Prostate gland (tissue), 2 donors: ENCODE measurements around the gene RBPJL. TPM values are rescaled to one million over a fixed set of nuclear protein-coding genes. Genes with fewer than 3 reads are reported as not detected.

Experiments used
- DNase-seq: peaks from one replicate; pipeline ENCODE4 v3.0.0-alpha.2; 2019; ENCODE audit warnings: low spot score
- H3K27ac ChIP-seq, 2 donors: fragments of 200-600 bp; sonication (generic); 2 replicates each; pipeline ENCODE4 v1.5.1; 2017 to 2019
- H3K27me3 ChIP-seq: fragments of 200-600 bp; sonication (generic); replicated peaks from 2 replicates; pipeline ENCODE4 v1.5.1; 2019; ENCODE audit not compliant: insufficient read depth
- H3K36me3 ChIP-seq, 2 donors: fragments of 200-600 bp; sonication (generic); 1 replicate in 1 of 2; 2 replicates in 1 of 2; pipeline versions ENCODE4 v1.5.1 to v1.8.1; 2017 to 2019
- H3K4me1 ChIP-seq: fragments of 200-600 bp; sonication (generic); replicated peaks from 2 replicates; pipeline ENCODE4 v1.5.1; 2019
- H3K4me3 ChIP-seq, 2 donors: fragments of 200-600 bp; sonication (generic); 2 replicates each; pipeline ENCODE4 v1.5.1; 2017 to 2019
- H3K9me3 ChIP-seq: fragments of 200-600 bp; sonication (generic); 2 replicates; pipeline ENCODE4 v1.5.1; 2017
- CTCF ChIP-seq, 4 experiments: fragments of 200-600 bp in 2 of 4; fragments of 450-650 bp in 2 of 4; sonication (generic) in 2 of 4; IDR thresholded peaks; 1 replicate in 3 of 4; 2 replicates in 1 of 4; pipeline ENCODE4 v1.5.1; 2016 to 2019; ENCODE audit warnings: antibody characterized with exemption in 4 of 4, mild to moderate bottlenecking in 2 of 4, moderate library complexity in 2 of 4
- POLR2A ChIP-seq: fragments of 450-650 bp; IDR thresholded peaks from one replicate; pipeline ENCODE4 v1.6.1; 2016; ENCODE audit warnings: antibody characterized with exemption, mild to moderate bottlenecking
- POLR2AphosphoS5 ChIP-seq: sonication (generic); formaldehyde crosslinking; IDR thresholded peaks from one replicate; pipeline ENCODE4 v1.6.1; 2017; ENCODE audit warnings: antibody characterized with exemption
- WGBS: methylation state at CpG from one replicate; pipeline ENCODE4 v1.1.5; 2018; 5-methylcytosine and 5-hydroxymethylcytosine counted together
- intact Hi-C: fragments of 100-400 bp; cut with DNase I; formaldehyde crosslinking; loops from one replicate; pipeline ENCODE4 v1.14.2; 2022
- total RNA-seq, 2 donors: library from RNA; depleted of rRNA; stranded (reverse); fragments of >200 nt; gene quantifications; one replicate each; pipeline ENCODE4 v1.1.0, GENCODE V29; 2016

The RBPJL gene
- total RNA-seq, 2 donors from 2014 or later, result not detected

GRCh38 chr20:45340236-45340847 lies 33.7 kb downstream of the RBPJL start:
- 44% methylated on average over 5 of the region's 5 CpGs for WGBS
- Histone ChIP-seq H3K27me3 (no peaks in the 10 kb centered on the region), H3K4me3 (no peak overlapping the region), H3K27ac (peak overlapping the region; percentile 92 to 94), H3K4me1 (peaks cover 31% of the 10 kb centered on the region), H3K36me3 (no peaks in the 10 kb centered on the region), H3K9me3 (no peaks in the 10 kb centered on the region)
- no peak for DNase-seq
- TF ChIP-seq POLR2AphosphoS5, result no peak
- TF ChIP-seq CTCF (IDR thresholded peaks at IDR 0.05), result no peak
- no peak for TF ChIP-seq POLR2A
- intact Hi-C loops, result no loop called here

GRCh38 chr20:45340951-45341350 lies 34.3 kb downstream of the RBPJL start:
- no peak for TF ChIP-seq CTCF (IDR thresholded peaks at IDR 0.05)
- no peak for TF ChIP-seq POLR2AphosphoS5
- no peak for TF ChIP-seq POLR2A
- no peaks in the 10 kb centered on the region for H3K27me3 ChIP-seq
- peaks cover 32% of the 10 kb centered on the region for H3K4me1 ChIP-seq
- DNase-seq, result no peak
- intact Hi-C loops, result no loop called here
- H3K36me3 ChIP-seq, result no peaks in the 10 kb centered on the region
- 18% methylated on average over 1 of the region's 1 CpG for WGBS
- H3K27ac ChIP-seq, result peak overlapping the region; percentile 92 to 94
- no peak overlapping the region for H3K4me3 ChIP-seq
- no peaks in the 10 kb centered on the region for H3K9me3 ChIP-seq

GRCh38 chr20:45341579-45341938 lies 34.9 kb downstream of the RBPJL start:
- H3K4me3 ChIP-seq, result no peak overlapping the region
- 31% methylated on average over 3 of the region's 3 CpGs for WGBS
- peak overlapping the region; percentile 92 to 94 for H3K27ac ChIP-seq
- intact Hi-C loops, result no loop called here
- H3K4me1 ChIP-seq, result peaks cover 32% of the 10 kb centered on the region
- no peaks in the 10 kb centered on the region for H3K36me3 ChIP-seq
- TF ChIP-seq POLR2AphosphoS5 (no peak), POLR2A (no peak), CTCF (IDR thresholded peaks at IDR 0.05) (no peak)
- no peaks in the 10 kb centered on the region for H3K27me3 ChIP-seq
- no peaks in the 10 kb centered on the region for H3K9me3 ChIP-seq
- DNase-seq, result no peak

- H3K4me1 ChIP-seq, result peaks cover 32% of the 10 kb centered on the region
- DNase-seq, result peak; percentile 86
- no peaks in the 10 kb centered on the region for H3K27me3 ChIP-seq
- H3K36me3 ChIP-seq, result no peaks in the 10 kb centered on the region
- H3K9me3 ChIP-seq, result no peaks in the 10 kb centered on the region
- H3K4me3 ChIP-seq, result peak overlapping the region in 1 of 2 donors; percentile 18
- intact Hi-C loops, result no loop called here
- peak overlapping the region; percentile 92 to 94 for H3K27ac ChIP-seq
- 15% methylated on average over 16 of the region's 16 CpGs for WGBS
- no peak for TF ChIP-seq CTCF (IDR thresholded peaks at IDR 0.05)
- peak; percentile 70 for TF ChIP-seq POLR2A
- TF ChIP-seq POLR2AphosphoS5, result peak; percentile 90
These were observed 35.6 kb downstream of the RBPJL start for GRCh38 chr20:45341939-45342854.
